GM23338 (cell line): ENCODE measurements around the gene TTC22. TPM values are rescaled to one million over a fixed set of nuclear protein-coding genes. Genes with fewer than 3 reads are reported as not detected.

ENCODE experiments used
- ATAC-seq: fragments of 200-7000 bp; cut with Tn5 transposase; 3 replicates; pipeline ENCODE4 v1.9.1; 2020
- DNase-seq: peaks from one replicate; pipeline ENCODE4 v3.0.0-alpha.2; 2015; ENCODE audit warnings: low spot score
- H2AFZ ChIP-seq: fragments of 200-600 bp; sonication (generic); 2 replicates; pipeline ENCODE4 v1.8.0; 2016; ENCODE audit warnings: antibody characterized with exemption, mild to moderate bottlenecking, moderate library complexity
- H3F3A ChIP-seq: fragments of 200-600 bp; sonication (generic); replicated peaks from 2 replicates; pipeline ENCODE4 v1.8.0; 2017; ENCODE audit warnings: antibody characterized with exemption, mixed run types, low read depth
- H3K27ac ChIP-seq: fragments of 200-600 bp; sonication (generic); 2 replicates; pipeline ENCODE4 v1.6.1; 2016; ENCODE audit warnings: low read depth
- H3K27me3 ChIP-seq: fragments of 200-600 bp; sonication (generic); 2 replicates; pipeline ENCODE4 v1.8.0; 2016; ENCODE audit warnings: mild to moderate bottlenecking, mixed run types, moderate library complexity; ENCODE audit not compliant: insufficient read depth
- H3K36me3 ChIP-seq: fragments of 200-600 bp; sonication (generic); 2 replicates; pipeline ENCODE4 v1.8.0; 2016; ENCODE audit warnings: mild to moderate bottlenecking; ENCODE audit not compliant: insufficient read depth
- H3K4me1 ChIP-seq: fragments of 200-600 bp; sonication (generic); 2 replicates; pipeline ENCODE4 v1.8.0; 2016; ENCODE audit warnings: mild to moderate bottlenecking, moderate library complexity; ENCODE audit not compliant: insufficient read depth
- H3K4me2 ChIP-seq: fragments of 200-600 bp; sonication (generic); 2 replicates; pipeline ENCODE4 v1.7.1; 2017; ENCODE audit warnings: mixed run types
- H3K4me3 ChIP-seq: fragments of 200-600 bp; sonication (generic); 2 replicates; pipeline ENCODE4 v1.6.1; 2016; ENCODE audit warnings: mixed run types
- H3K79me2 ChIP-seq: fragments of 200-600 bp; sonication (generic); replicated peaks from 2 replicates; pipeline ENCODE4 v1.8.0; 2017; ENCODE audit warnings: mild to moderate bottlenecking; ENCODE audit not compliant: insufficient read depth
- H3K9me2 ChIP-seq: fragments of 200-600 bp; sonication (generic); 2 replicates; pipeline ENCODE4 v1.8.0; 2017; ENCODE audit not compliant: insufficient read depth
- H4K20me1 ChIP-seq: fragments of 200-600 bp; sonication (generic); replicated peaks from 2 replicates; pipeline ENCODE4 v1.8.0; 2017; ENCODE audit warnings: mild to moderate bottlenecking; ENCODE audit not compliant: insufficient read depth
- H3K27ac Mint-ChIP-seq: 2 replicates; pipeline ENCODE4 v1.8.0; 2020; ENCODE audit warnings: inconsistent platforms, mild to moderate bottlenecking, moderate library complexity, mixed read lengths
- H3K27me3 Mint-ChIP-seq: 3 replicates; pipeline ENCODE4 v1.8.0; 2022; ENCODE audit warnings: low read depth, mild to moderate bottlenecking, moderate library complexity, mixed read lengths, inconsistent platforms; ENCODE audit not compliant: insufficient read depth, poor library complexity
- H3K36me3 Mint-ChIP-seq: 3 replicates; pipeline ENCODE4 v1.8.0; 2021; ENCODE audit warnings: low read depth, mild to moderate bottlenecking, inconsistent platforms, moderate library complexity, mixed read lengths
- H3K4me1 Mint-ChIP-seq: 3 replicates; pipeline ENCODE4 v1.8.0; 2020; ENCODE audit warnings: mild to moderate bottlenecking, inconsistent platforms, mixed read lengths
- H3K4me3 Mint-ChIP-seq: 3 replicates; pipeline ENCODE4 v1.8.0; 2021; ENCODE audit warnings: moderate library complexity, mild to moderate bottlenecking, inconsistent platforms, mixed read lengths
- H3K9me3 Mint-ChIP-seq: 3 replicates; pipeline ENCODE4 v1.8.0; 2020; ENCODE audit warnings: moderate library complexity, mild to moderate bottlenecking, inconsistent platforms, mixed read lengths
- CREB1 ChIP-seq: fragments of 250-450 bp; sonication (Bioruptor Pico); IDR thresholded peaks from 2 replicates; pipeline ENCODE4 v1.5.0; 2020; ENCODE audit warnings: low read depth, mild to moderate bottlenecking, moderate library complexity
- CTCF ChIP-seq, 2 experiments: fragments of 200-600 bp in 1 of 2; sonication (generic) in 1 of 2; conservative IDR thresholded peaks; 2 replicates each; pipeline versions ENCODE4 v1.5.1 to v1.6.1; 2016 to 2017; ENCODE audit warnings: antibody characterized with exemption in 2 of 2, low read depth in 2 of 2, mild to moderate bottlenecking in 2 of 2, moderate library complexity in 1 of 2
- EZH2 ChIP-seq: fragments of 200-600 bp; sonication (generic); IDR thresholded peaks from one replicate; pipeline ENCODE4 v1.8.0; 2017; ENCODE audit warnings: antibody characterized with exemption, mild to moderate bottlenecking, low read depth; ENCODE audit not compliant: unreplicated experiment
- EZH2phosphoT487 ChIP-seq: fragments of 200-600 bp; sonication (generic); IDR thresholded peaks from one replicate; pipeline ENCODE4 v1.8.1; 2018; ENCODE audit warnings: antibody characterized with exemption; ENCODE audit not compliant: unreplicated experiment
- NANOG ChIP-seq: IDR thresholded peaks from 2 replicates; pipeline ENCODE4 v1.6.1; 2016; ENCODE audit warnings: antibody characterized with exemption, borderline replicate concordance
- POLR2AphosphoS5 ChIP-seq: IDR thresholded peaks from 2 replicates; pipeline ENCODE4 v1.6.1; 2016; ENCODE audit warnings: antibody characterized with exemption, low read depth
- REST ChIP-seq: IDR thresholded peaks from one replicate; pipeline ENCODE4 v1.6.1; 2018; ENCODE audit warnings: antibody characterized with exemption; ENCODE audit not compliant: unreplicated experiment
- ZNF114 ChIP-seq: fragments of 250-450 bp; sonication (Bioruptor Pico); IDR thresholded peaks from 2 replicates; pipeline ENCODE4 v1.5.0; 2020; ENCODE audit warnings: mild to moderate bottlenecking, moderate library complexity
- ZNF331 ChIP-seq: fragments of 250-450 bp; sonication (Bioruptor Pico); IDR thresholded peaks from 2 replicates; pipeline ENCODE4 v1.5.0; 2020; ENCODE audit warnings: low read depth, mild to moderate bottlenecking, moderate library complexity
- ZNF462 ChIP-seq: fragments of 250-450 bp; sonication (Bioruptor Pico); IDR thresholded peaks from 2 replicates; pipeline ENCODE4 v1.5.0; 2020; ENCODE audit warnings: mild to moderate bottlenecking, moderate library complexity
- polyA plus RNA-seq: library from polyadenylated mRNA; unstranded; fragments of >200 nt; fragmentation: Nextera tagmentation; extraction: Ambion mirVana; gene quantifications from 2 replicates; pipeline ENCODE4 v1.2.1, GENCODE V29; 2016
- total RNA-seq: library from RNA; depleted of rRNA; stranded (reverse); fragments of >200 nt; shearing (Covaris generic); gene quantifications from 2 replicates; pipeline ENCODE4 v1.2.3, GENCODE V29; 2014

TTC22 gene
- total and polyA plus RNA-seq, 2 experiments from 2014 or later, result 1.2 to 2.5 TPM

GRCh38 chr1:54812801-54813484, 11.8 kb upstream of the TTC22 start:
- H3K36me3 ChIP-seq, result no peaks in the 10 kb centered on the region
- H3K27me3 ChIP-seq, result no peaks in the 10 kb centered on the region
- H3K27me3 Mint-ChIP-seq, result peaks cover 18% of the 10 kb centered on the region
- ATAC-seq (no peak), DNase-seq (no peak)
- H3K4me2 ChIP-seq, result peak overlapping the region; percentile 66
- no peaks in the 10 kb centered on the region for H4K20me1 ChIP-seq
- H3K9me2 ChIP-seq, result peaks cover 4% of the 10 kb centered on the region; the same call in 1 of the 2 replicates
- H3K36me3 Mint-ChIP-seq, result no peaks in the 10 kb centered on the region
- H3K9me3 Mint-ChIP-seq, result no peaks in the 10 kb centered on the region
- 0 out of 2 replicates have a peak overlapping the region, but pooled peaks have one; percentile 42 for H3K27ac ChIP-seq
- no peaks in the 10 kb centered on the region; the same call in 1 of the 2 replicates for H3F3A ChIP-seq
- peaks cover 18% of the 10 kb centered on the region for H3K4me1 ChIP-seq
- peaks cover 40% of the 10 kb centered on the region for H3K4me1 Mint-ChIP-seq
- TF ChIP-seq POLR2AphosphoS5 (no peak), REST (no peak), ZNF331 (no peak), NANOG (no peak), ZNF462 (no peak), EZH2phosphoT487 (no peak), CREB1 (CRISPR knock-in tag) (no peak), CTCF (conservative IDR thresholded peaks at IDR 0.05; ENCODE audit: low read depth in 2 of 2) (no peak), ZNF114 (CRISPR knock-in tag) (no peak), EZH2 (no peak)
- H3K79me2 ChIP-seq, result no peaks in the 10 kb centered on the region
- peak overlapping the region; percentile 56; the same call in 1 of the 2 replicates for H2AFZ ChIP-seq
- peak overlapping the region; percentile 2; the same call in 1 of the 3 replicates for H3K4me3 Mint-ChIP-seq
- no peak overlapping the region for H3K27ac Mint-ChIP-seq
- 0 out of 2 replicates have a peak overlapping the region, but pooled peaks have one; percentile 41 for H3K4me3 ChIP-seq
